Parathyroid adenoma (tissue), 2 donors: Measurements from ENCODE around the gene EXOG.

ENCODE experiments used
- H2AFZ ChIP-seq: fragments of 300-600 bp; sonication (generic); one replicate; pipeline ENCODE4 v1.7.0; 2017; ENCODE audit warnings: antibody characterized with exemption, mild to moderate bottlenecking
- H3K27ac ChIP-seq: fragments of 300-600 bp; sonication (generic); one replicate; pipeline ENCODE4 v1.7.0; 2017
- H3K27me3 ChIP-seq: fragments of 300-600 bp; sonication (generic); one replicate; pipeline ENCODE4 v1.7.0; 2017; ENCODE audit warnings: low read length; ENCODE audit not compliant: control insufficient read depth, insufficient read depth
- H3K36me3 ChIP-seq: fragments of 300-600 bp; sonication (generic); one replicate; pipeline ENCODE4 v1.7.0; 2017; ENCODE audit warnings: low read length; ENCODE audit not compliant: control insufficient read depth, insufficient read depth
- H3K4me1 ChIP-seq: fragments of 300-600 bp; sonication (generic); one replicate; pipeline ENCODE4 v1.7.0; 2017; ENCODE audit warnings: control low read depth
- H3K4me2 ChIP-seq: fragments of 300-600 bp; sonication (generic); one replicate; pipeline ENCODE4 v1.7.0; 2017; ENCODE audit warnings: low read length
- H3K4me3 ChIP-seq: fragments of 300-600 bp; sonication (generic); one replicate; pipeline ENCODE4 v1.7.0; 2017; ENCODE audit warnings: low read depth, low read length
- H3K79me2 ChIP-seq: fragments of 300-600 bp; sonication (generic); one replicate; pipeline ENCODE4 v1.7.0; 2017; ENCODE audit warnings: control low read depth
- H3K9ac ChIP-seq: fragments of 300-600 bp; sonication (generic); one replicate; pipeline ENCODE4 v1.7.0; 2017; ENCODE audit warnings: mild to moderate bottlenecking
- H3K9me3 ChIP-seq: fragments of 300-600 bp; sonication (generic); one replicate; pipeline ENCODE4 v1.7.0; 2017; ENCODE audit warnings: low read length; ENCODE audit not compliant: control insufficient read depth
- TF ChIP-seq, protein P1 (sequence below): fragments of 300-600 bp; sonication (generic); IDR thresholded peaks from one replicate; pipeline ENCODE4 v1.7.0; 2017; ENCODE audit warnings: antibody characterized with exemption, mild to moderate bottlenecking
- donor health status: primary hyperparathyroidism.

The EXOG gene

GRCh38 chr3:38480093-38480445, 16.1 kb upstream of the EXOG start:
- TF ChIP-seq, protein P1, sequence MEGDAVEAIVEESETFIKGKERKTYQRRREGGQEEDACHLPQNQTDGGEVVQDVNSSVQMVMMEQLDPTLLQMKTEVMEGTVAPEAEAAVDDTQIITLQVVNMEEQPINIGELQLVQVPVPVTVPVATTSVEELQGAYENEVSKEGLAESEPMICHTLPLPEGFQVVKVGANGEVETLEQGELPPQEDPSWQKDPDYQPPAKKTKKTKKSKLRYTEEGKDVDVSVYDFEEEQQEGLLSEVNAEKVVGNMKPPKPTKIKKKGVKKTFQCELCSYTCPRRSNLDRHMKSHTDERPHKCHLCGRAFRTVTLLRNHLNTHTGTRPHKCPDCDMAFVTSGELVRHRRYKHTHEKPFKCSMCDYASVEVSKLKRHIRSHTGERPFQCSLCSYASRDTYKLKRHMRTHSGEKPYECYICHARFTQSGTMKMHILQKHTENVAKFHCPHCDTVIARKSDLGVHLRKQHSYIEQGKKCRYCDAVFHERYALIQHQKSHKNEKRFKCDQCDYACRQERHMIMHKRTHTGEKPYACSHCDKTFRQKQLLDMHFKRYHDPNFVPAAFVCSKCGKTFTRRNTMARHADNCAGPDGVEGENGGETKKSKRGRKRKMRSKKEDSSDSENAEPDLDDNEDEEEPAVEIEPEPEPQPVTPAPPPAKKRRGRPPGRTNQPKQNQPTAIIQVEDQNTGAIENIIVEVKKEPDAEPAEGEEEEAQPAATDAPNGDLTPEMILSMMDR: no peak
- H3K4me2 ChIP-seq: no peak overlapping the region
- H3K27ac ChIP-seq: no peak overlapping the region
- no peaks in the 10 kb centered on the region for H3K27me3 ChIP-seq
- H3K36me3 ChIP-seq: no peaks in the 10 kb centered on the region
- no peak overlapping the region for H2AFZ ChIP-seq
- no peaks in the 10 kb centered on the region for H3K4me1 ChIP-seq
- H3K4me3 ChIP-seq: no peak overlapping the region
- H3K79me2 ChIP-seq: peaks cover 9% of the 10 kb centered on the region
- H3K9ac ChIP-seq: no peak overlapping the region
- no peaks in the 10 kb centered on the region for H3K9me3 ChIP-seq

- Histone ChIP-seq H3K79me2 (peaks cover 10% of the 10 kb centered on the region), H3K36me3 (no peaks in the 10 kb centered on the region), H3K4me1 (no peaks in the 10 kb centered on the region), H3K4me3 (no peak overlapping the region), H3K9ac (no peak overlapping the region), H3K27me3 (no peaks in the 10 kb centered on the region), H3K9me3 (no peaks in the 10 kb centered on the region), H3K4me2 (no peak overlapping the region), H2AFZ (no peak overlapping the region), H3K27ac (no peak overlapping the region)
- TF ChIP-seq, protein P1: no peak
Observed at GRCh38 chr3:38480930-38481329, 15.2 kb upstream of the EXOG start.

GRCh38 chr3:38482951-38483350, 13.2 kb upstream of the EXOG start:
- H3K27me3 ChIP-seq: no peaks in the 10 kb centered on the region
- no peak overlapping the region for H3K4me3 ChIP-seq
- H3K27ac ChIP-seq: no peak overlapping the region
- no peak overlapping the region for H2AFZ ChIP-seq
- H3K4me2 ChIP-seq: no peak overlapping the region
- H3K79me2 ChIP-seq: peaks cover 10% of the 10 kb centered on the region
- H3K9ac ChIP-seq: no peak overlapping the region
- TF ChIP-seq, protein P1: no peak
- H3K4me1 ChIP-seq: no peaks in the 10 kb centered on the region
- no peaks in the 10 kb centered on the region for H3K9me3 ChIP-seq
- H3K36me3 ChIP-seq: no peaks in the 10 kb centered on the region

DNA sequence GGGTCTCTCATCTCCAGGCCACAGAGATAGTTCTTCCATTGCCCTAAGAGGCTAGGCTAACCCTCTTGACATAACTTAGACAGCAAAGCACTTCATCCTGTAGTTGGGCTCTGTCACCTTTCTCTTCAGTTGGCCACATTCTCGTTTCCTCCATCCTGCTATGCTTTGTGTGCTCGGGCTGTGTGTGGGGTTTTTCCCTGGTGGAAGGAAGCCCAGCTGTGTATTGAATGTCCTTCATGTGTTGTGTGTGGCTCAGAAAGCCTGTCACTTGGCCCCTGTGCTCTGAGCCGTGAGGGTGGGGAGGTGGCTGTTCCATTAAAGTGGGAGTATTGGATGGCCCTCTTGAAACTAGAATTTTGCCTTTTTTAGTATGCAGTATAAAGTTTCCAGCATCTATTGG, 8.8 kb upstream of the EXOG start:
- Histone ChIP-seq H3K4me2 (no peak overlapping the region), H3K36me3 (no peaks in the 10 kb centered on the region), H3K27me3 (no peaks in the 10 kb centered on the region), H3K79me2 (peaks cover 4% of the 10 kb centered on the region), H3K9ac (no peak overlapping the region), H3K27ac (no peak overlapping the region), H3K9me3 (no peaks in the 10 kb centered on the region), H2AFZ (no peak overlapping the region), H3K4me1 (no peaks in the 10 kb centered on the region), H3K4me3 (no peak overlapping the region)
- TF ChIP-seq, protein P1: no peak

DNA sequence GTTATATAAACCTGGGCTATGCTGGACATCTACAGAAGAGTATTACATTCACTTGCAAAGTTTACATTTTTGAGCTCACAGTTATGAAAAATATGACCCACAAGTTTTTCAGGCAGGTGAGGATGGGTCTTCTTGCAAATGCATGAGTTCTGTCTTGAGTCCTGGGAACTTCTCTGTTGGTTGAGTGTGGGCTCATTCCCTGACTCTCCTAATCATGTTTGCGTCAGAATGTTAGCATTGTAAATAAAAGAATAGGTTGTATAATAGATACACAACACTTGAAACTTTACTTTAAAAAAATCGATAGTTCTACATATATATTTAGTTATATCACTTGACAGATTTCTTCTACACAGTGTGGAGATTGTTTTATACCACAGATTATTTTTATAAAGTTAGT, 7.2 kb upstream of the EXOG start:
- no peak overlapping the region for H3K27ac ChIP-seq
- no peak overlapping the region for H3K4me2 ChIP-seq
- no peak overlapping the region for H2AFZ ChIP-seq
- no peaks in the 10 kb centered on the region for H3K36me3 ChIP-seq
- peaks cover 4% of the 10 kb centered on the region for H3K79me2 ChIP-seq
- H3K4me3 ChIP-seq: no peak overlapping the region
- no peaks in the 10 kb centered on the region for H3K9me3 ChIP-seq
- no peak overlapping the region for H3K9ac ChIP-seq
- no peaks in the 10 kb centered on the region for H3K27me3 ChIP-seq
- H3K4me1 ChIP-seq: no peaks in the 10 kb centered on the region
- TF ChIP-seq, protein P1: no peak
